DOHH2 (cell line): Measurements from ENCODE around the gene COLEC11.

Source experiments
- EZH2phosphoT487 ChIP-seq: fragments of 200-600 bp; sonication (generic); IDR thresholded peaks from 2 replicates; pipeline ENCODE4 v1.6.1; 2017; ENCODE audit warnings: borderline replicate concordance, mild to moderate bottlenecking, antibody characterized with exemption, low read length, moderate library complexity, mixed read lengths
- TF ChIP-seq, protein P1 (sequence below): fragments of 200-600 bp; sonication (generic); IDR thresholded peaks from one replicate; pipeline ENCODE4 v1.5.1; 2014; ENCODE audit warnings: antibody characterized with exemption, mild to moderate bottlenecking, low read depth, low read length; ENCODE audit not compliant: poor library complexity, severe bottlenecking

DNA sequence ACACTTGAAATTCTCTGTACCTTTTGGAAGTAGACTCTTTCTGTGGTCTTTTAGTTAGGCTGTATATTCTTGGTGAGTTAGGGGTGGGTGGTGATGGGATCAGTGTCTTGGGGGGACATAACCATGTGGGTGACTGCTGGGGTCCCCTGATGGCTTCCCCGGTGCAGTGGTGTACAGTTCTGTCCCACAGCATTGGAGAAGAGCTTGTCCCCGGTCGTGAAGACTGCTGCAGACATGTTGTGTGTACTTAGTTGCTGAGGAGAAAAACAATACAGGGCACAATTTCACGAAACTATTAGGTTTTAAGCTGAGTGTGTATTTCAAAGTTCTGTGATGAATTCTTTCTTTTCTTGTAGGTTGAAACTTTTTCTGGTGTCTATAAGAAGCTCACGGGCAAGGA, 14.5 kb upstream of the COLEC11 start:
- TF ChIP-seq, protein P1, sequence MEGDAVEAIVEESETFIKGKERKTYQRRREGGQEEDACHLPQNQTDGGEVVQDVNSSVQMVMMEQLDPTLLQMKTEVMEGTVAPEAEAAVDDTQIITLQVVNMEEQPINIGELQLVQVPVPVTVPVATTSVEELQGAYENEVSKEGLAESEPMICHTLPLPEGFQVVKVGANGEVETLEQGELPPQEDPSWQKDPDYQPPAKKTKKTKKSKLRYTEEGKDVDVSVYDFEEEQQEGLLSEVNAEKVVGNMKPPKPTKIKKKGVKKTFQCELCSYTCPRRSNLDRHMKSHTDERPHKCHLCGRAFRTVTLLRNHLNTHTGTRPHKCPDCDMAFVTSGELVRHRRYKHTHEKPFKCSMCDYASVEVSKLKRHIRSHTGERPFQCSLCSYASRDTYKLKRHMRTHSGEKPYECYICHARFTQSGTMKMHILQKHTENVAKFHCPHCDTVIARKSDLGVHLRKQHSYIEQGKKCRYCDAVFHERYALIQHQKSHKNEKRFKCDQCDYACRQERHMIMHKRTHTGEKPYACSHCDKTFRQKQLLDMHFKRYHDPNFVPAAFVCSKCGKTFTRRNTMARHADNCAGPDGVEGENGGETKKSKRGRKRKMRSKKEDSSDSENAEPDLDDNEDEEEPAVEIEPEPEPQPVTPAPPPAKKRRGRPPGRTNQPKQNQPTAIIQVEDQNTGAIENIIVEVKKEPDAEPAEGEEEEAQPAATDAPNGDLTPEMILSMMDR = no peak
- no peak for TF ChIP-seq EZH2phosphoT487
